ENCODE measurements around the gene SLC22A3. TPM values are rescaled to one million over a fixed set of nuclear protein-coding genes. Genes with fewer than 3 reads are reported as not detected.
A peak's percentile ranks its signal among the peaks of the same experiment; 100 is the strongest.
"Not testable (repeated sequence)": the region's sequence is repeated elsewhere in the genome, so short reads cannot be mapped to it uniquely, and the experiment has no call there.

Gene SLC22A3
- total RNA-seq, 1 experiment from 2014 or later: 1.1 TPM

DNA sequence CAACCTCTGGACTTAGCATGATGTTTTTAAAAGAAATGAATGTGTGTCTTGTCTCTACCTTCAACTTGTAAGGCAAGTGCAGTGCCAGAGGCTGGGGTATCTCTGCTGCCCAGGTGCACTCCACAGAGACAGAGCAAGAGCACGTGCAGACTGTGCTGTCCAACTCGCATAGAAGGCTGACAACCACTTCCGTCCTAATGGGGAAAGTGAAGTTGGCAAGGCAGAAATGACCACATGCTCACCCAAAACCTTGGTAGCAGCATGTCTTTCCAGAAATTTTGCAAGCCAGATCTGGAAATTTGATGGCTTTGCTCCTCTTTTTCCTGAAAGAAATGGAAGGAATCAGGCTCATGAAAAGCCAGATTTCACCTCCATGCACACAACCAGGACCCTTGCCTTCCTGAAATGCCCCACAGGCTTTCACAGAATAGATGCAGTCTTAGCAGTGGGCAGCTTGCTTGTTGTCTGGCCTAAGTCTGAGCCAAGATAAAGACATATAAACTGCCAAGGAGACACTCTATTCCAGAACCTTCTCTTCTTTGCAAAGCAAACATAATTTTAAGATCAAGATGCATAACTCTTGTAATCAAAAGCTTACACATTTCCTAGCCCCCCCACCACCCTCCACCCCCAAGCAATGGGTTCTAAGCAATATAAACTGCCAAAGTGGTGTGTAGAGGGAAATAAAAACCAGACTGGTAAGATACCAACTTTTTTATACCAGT lies 26.8 kb downstream of the SLC22A3 start:
- DNase-seq (ENCODE audit: low read depth): no peak

DNA sequence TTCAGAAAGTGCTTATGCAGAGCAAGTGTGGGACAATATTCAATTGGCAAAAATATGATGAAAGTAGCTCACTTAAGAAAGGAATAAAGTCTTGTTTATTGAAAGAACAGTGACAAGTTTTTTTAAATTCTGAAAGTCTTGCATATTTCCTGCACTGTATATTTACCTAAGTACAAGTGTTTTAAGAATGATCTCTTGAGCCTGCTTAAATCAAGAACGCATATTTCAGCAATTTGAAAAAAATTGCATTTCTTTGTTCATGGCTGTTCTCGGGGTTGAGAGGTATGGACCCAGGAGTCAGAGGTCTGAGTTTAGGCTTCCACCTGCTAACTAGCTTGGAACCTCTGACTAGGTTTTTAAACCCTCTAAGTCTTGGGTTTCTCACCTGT lies 27.4 kb downstream of the SLC22A3 start:
- DNase-seq (ENCODE audit: low read depth): no peak

DNA sequence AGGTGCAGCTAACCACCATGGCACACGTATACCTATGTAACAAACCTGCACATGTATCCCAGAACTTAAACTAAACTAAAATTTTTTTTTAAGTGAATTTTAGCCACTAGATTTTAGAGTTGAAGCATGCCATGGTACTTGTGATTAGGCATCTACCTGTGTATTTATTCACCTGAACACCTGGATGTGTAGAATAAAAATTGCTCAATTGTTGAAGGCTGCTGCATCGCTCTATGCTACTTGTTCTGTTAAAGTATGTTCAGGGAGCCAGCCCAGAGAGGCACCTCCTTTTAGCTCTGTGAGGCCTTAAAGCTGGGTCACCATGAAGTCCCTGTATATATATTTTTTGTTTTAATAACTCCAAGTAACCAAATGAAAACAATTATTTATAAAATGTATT lies 28.3 kb downstream of the SLC22A3 start:
- no peak for DNase-seq (ENCODE audit: low read depth)

DNA sequence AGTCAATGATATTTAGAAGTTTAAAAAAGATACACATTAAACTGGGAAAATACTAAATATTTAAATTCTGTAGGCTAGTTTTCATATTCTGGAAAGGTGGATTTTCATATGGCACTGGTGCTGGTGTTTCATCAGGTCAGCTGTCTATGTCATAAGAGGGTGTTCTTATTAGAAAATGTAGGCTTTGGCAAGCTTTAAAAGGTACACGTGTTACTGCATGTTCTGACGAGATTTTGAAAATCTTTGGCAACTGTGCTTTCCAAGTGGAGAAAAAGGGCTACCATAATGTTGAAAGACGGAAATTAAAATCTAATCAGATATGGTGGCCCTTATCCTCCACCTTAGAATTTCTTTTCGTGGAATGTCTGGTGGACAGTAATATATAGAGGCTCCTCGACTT lies 30.0 kb downstream of the SLC22A3 start:
- DNase-seq (ENCODE audit: low read depth): no peak

DNA sequence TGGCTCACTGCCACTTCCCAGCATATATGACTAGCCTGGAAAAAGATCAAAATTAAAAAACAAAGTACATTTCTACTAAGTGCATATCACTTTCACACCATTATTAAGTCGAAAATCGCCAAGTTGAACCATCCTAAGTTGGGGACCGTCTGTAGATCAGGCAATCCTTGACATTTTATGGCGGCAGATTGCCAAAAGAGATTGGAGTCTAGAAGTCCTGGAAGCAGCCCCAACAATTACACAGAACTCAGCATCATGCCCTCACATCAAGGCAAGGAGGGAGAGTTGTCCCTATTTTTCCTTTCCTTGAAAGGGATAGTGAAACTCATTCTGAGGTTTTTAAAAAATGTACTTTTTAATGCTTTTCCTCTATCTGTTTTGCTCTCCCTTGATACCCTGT lies 30.7 kb downstream of the SLC22A3 start:
- peak; percentile 68 for DNase-seq (ENCODE audit: low read depth)

DNA sequence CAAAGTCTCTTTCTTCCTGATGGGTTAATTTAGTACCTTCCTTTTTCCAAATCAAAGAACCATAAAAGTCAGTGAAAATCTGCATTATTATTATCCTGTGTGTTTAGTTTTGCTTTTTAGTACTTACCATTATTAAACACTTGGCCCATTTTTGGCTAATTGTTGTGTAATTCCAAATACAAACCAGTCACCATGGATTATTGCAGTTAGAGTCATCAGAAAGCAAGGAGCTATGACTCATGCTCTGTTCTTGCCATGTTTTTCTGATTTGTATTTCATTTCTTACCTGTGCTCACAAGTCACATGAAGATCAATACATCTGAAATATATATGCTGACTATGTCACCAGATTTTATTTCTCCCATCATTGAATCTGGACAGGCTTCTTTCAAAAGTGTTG lies 31.3 kb downstream of the SLC22A3 start:
- DNase-seq (ENCODE audit: low read depth): peak; percentile 55

DNA sequence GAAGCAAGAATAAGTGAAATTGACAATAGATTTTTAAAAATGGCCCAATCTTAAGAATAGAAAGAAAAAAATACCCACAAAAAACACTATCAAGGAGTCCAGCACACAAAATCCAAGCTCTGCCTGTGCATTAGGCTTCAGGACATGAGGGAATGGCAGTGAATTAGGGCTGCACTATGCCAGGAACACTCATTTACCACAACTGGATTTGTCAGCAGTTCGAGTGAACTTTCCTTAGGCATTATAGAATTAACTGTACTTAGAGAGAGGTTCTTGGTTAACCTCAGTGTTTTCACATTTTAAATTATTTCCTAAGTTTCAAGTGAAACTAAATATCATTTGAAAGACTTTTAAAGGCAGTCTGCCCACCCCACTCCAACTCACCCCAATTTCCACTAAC lies 34.8 kb downstream of the SLC22A3 start:
- no peak for DNase-seq (ENCODE audit: low read depth)

DNA sequence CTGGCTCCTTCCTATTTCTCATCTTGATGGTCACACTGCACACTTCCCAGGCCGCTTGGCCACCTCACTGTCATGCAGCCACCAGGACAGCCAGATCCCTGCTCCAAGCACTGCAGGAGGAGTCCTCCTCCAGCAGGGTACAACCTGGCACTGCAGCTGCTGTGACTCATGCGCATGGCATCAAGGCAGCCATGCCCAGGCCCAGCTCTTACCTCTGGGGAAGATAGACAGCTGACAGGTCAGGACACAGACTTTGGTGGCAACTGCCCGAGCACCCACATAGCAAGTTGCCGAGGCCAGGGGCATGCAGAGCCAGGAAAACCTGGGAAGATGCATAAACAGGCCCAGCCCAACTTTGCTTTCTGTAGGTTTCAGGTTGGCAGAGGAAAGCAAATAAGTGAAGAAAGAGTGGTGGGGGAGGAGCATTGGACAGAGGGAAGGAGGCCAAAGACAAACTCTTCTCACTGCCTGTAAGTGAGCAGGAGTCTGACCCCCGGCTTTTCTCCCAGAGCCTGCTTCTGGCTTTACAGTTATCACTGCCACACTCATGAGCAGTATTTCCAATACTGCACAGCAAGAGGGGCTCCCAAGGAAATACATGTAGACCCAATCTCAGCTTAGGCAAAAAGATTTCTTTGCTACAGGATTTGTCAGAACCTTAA lies 38.8 kb downstream of the SLC22A3 start:
- DNase-seq (ENCODE audit: low read depth): peak; percentile 75

DNA sequence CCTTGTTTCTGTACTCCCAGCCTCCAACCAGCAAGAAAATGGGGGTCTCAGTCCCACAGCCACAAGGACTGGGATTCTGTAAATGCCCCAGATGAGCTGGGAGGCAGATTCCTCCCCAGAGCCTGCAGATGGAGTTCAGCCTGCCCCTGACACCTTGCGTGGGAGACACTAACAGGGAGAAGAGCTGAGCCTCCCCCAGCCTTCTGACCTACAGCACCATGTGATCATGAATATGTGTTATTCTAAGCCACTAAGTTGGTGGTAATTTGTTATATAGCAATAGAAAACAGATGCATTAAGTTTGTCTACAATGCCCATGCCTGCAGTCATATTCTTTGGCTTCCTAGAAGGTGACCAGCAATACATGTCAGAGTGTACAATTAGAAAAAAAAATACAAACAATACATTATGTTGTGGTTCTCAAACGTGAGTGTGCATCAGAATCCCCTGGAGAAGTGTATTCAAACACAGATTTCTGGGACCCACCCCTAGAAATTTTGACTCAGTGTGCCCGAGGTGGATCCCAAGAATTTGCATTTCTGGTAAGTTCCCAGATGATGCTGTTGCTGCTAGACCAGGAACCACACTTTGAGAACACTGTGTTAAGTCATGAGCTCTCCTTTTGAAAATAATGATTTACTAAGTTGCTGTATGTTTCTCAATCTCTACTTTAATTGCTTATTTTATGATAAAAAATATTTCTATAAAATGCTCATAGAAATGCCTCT lies 39.9 kb downstream of the SLC22A3 start:
- no peak for DNase-seq (ENCODE audit: low read depth)

DNA sequence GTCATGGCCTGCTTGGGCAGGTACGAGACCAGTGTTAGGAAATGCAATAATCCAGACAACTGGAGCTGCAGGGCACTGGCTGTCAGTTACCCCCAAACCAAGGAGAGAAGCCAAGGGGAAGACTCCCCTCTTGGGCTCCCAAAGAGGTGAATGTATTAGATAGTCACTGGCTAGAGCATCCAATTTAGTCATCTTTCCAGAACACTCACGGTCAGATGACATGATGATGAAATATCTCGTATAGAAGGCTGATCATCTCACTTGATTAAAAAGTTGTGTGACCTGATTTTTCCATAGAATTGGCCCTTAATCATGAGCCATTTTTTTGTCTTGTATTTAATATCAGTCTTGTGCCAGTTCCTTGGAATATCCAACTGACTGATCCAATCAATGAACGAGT lies 40.7 kb downstream of the SLC22A3 start:
- DNase-seq (ENCODE audit: low read depth): no peak

DNA sequence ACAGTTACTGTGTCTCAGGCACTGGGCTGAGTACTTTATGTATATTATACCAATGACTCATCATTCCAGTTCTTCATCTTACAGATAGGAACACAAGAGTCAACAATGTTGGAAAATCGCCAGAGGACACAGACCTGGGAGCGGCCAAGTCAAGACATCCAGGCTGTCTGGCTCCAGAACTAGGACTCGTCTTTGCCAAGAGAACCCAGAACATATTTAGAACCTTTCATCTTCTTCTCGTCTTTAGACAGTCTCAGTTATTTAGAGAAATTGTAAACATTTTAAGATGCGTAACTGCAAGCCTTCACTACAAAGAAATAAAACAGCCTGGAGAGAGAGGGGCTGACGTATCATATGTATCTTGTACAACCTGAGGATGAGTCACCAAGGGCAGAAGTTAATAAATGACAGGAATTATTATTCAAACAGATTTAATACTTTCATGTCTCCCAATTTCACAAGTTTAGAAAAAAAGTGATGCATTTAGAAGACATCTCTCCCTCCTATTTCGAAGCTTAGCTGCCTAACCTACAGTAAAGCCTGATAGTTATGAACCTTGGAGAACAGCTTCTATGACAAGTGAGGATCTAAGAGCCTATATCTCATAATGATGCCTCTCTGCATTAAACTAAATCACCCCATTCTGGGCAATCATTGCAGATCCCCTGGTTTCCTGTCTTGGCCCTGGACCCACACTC lies 43.4 kb downstream of the SLC22A3 start:
- DNase-seq (ENCODE audit: low read depth): peak; percentile 66

DNA sequence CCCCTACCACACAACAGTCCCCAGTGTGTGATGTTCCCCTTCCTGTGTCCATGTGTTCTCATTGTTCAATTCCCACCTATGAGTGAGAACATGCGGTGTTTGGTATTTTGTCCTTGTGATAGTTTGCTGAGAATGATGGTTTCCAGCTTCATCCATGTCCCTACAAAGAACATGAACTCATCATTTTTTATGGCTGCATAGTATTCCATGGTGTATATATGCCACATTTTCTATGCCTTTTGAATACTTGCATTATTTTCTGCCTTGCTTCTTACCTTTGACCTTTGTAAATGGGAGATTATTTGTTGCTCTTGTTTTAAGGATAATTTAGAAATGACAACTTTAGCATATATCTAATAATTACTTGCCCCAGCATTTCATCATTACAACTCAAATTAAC lies 45.3 kb downstream of the SLC22A3 start:
- not testable (repeated sequence) for DNase-seq (ENCODE audit: low read depth)

DNA sequence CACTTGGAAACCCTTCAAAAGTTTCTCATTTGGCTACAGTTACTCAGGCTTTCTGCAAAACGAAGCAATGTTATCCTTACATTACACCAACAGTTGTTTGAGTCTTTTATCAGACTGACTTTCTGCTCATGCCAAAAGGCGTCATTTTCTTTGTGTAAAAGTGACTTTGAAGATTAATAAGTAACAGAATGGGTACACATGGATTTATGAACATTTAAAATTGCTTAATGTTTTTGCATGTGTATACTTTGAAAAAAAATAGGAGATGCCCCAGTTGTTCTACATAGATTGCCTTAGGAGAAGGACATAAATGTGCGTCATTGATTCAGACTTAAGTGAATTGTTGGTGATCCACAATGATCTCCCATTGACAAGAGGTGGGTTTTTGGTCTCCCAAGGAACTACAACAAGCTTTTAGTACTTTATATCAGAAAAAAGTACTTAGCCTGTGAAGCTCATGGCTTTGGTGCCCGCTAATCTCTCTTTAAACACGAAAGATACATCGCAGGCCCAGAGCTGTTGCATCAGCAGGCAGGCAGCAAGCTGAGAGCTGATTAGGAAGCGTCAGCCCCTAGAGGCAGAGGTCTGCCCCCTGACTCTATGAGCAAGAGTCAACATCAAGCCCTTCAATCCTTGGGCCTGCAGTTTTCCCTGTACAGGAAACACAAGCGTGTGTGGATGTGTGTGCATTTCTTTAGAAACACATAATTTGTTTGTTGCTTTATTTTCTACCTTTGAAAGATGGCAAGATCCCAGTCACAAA lies 45.9 kb downstream of the SLC22A3 start:
- DNase-seq (ENCODE audit: low read depth): no peak

DNA sequence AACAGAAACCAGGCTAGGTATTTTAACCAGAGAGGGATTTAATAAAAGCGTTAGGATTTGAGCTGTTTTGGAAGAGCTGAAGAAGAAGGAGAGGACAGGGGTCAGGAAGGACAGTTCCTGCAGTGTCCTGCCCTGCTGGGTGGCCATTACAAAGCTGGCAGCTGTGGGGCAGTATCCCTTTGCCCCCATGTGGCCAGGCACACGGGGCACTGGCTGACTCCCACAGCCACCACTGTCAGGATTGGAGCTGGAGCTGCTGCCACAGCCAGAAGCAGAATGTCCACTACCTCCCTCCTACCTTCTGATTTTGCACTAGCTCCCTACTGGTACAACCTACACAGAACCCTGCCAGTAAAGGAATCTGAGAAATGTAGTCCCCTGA lies 46.5 kb downstream of the SLC22A3 start:
- no peak for DNase-seq (ENCODE audit: low read depth)

DNA sequence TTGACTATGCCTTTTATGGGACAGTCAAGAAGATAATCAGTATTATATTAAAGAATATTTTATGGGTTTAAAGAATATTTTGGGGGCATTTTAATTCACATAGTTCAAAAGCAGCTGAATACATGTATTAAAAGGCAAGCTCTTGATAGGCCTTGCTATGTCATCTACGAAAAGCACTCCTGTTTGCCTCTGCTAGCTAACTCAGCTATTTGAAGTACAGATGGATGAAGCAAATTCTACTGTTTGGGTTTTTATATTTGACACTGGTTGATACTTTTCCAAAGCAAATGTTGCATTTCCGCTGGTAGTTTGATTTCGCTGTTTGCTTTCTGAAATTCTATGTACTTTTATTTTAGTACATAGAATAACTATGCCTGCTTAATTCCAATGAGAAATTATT lies 47.0 kb downstream of the SLC22A3 start:
- DNase-seq (ENCODE audit: low read depth): no peak

DNA sequence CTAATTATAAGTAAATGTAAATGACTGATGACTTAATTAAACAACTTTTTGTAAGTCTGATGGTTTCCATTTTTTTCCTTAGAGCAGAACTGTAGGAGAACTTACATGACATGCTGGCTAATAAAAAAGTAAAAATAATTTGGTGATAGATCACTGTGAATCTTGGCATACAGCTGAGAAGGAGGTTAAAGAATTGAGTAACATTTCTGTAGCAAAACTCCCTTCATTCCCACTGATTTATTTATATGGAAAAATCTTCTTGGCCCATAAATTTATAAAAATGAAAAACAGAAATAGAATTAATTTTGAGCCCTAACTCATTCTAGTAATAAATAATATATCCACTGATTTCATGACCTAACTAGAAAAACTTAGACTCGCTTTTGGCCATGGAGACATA lies 48.1 kb downstream of the SLC22A3 start:
- DNase-seq (ENCODE audit: low read depth): no peak

DNA sequence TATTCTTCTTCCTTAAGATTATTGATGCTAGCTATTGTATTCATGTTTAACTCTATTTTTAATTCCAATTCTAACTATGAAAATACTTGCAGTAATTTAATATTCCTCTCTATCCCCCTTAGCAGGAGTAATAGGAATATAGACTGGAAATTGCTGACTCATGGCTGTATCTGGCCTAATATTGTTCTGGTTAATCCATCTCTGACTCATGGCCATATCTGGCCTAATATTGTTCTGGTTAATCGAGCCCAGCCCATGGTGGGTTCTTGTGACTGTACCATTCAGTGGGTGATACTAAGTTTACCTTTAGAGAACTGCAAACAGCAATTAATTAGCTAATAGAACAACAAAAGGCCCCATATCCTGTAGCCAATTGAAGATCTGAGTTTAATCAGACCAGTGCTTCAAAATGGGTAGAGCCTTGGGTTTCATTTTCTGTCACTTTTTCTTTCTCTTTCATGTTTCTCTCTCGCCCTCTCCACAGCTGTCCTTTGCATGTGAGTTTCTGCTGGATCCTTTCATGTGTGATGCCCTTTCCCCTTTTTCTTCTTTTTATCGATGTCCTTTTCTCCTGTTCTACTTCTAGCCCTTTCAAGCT lies 50.6 kb downstream of the SLC22A3 start:
- peak; percentile 7 for DNase-seq (ENCODE audit: low read depth)

DNA sequence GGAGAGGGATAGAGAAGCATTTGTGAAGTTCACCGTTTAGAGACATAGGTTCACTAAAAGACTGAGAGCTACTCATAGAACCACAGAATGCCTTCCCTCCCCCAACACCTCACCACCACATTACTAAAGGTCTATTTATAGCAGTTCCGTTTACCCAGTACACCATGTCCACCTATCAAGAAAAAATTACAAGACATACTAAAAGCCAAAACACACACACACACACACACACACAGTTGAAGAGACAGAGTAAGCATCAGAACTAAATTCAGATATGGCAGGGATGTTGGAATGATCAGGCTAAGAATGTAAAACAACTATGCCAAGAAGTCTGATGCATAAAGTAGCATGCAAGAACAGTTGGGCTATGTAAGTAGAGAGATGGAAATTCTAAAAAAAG lies 52.3 kb downstream of the SLC22A3 start:
- peak; percentile 58 for DNase-seq (ENCODE audit: low read depth)

DNA sequence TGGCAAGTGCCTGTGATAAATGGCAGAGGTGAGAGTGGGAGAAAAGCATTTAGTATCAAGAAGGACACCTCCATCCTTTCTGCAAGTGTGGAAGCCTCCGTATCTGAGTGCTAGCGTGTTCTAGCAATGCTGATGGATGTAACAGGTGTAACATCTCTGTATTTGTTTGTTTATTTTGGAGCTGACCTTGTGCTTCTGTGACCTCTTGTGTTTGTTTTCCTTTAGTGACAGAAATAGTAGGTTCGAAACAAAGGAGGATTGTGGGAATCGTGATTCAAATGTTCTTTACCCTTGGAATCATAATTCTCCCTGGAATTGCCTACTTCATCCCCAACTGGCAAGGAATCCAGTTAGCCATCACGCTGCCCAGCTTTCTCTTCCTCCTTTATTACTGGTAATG lies 60.4 kb downstream of the SLC22A3 start:
- no peak for DNase-seq (ENCODE audit: low read depth)

DNA sequence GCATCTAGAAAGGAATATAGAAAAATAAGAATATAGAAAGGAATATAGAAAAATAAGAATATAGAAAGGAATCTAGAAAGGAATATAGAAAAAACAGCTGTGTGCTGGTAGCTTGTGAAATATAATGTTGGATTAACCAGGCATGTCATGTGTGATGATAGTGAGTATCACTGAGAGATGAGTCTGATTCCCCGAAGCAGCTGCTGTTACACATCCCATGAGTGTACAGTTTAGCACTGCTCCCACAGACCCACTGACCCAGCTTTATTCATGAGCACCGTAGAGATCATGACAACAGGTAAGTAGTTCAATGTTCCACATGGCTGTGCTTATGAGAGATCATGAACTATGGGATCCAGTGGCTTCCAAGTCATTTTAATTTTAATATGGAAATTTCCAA lies 64.8 kb downstream of the SLC22A3 start:
- DNase-seq (ENCODE audit: low read depth): no peak

DNA sequence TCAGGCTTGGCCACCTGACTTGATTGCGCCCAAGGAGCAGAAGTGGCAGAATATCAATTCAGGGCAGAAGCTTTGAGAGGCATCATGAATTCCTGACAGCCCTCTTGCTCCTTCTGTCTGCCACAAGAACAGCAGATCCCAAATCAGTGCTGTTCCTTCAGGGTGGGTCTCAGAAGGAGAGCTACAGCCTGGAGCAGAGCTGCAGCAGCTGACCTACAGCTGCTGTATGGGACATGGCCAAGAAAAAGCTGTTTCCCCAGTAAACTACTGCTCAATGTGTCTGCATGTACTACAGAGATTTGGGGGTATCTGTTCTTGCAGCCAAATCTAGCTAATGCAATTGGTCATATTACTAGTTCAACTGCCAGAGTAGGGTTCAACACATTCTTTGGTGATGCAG lies 69.0 kb downstream of the SLC22A3 start:
- DNase-seq (ENCODE audit: low read depth): no peak

All from M059J (cell line).